Skeletal muscle satellite cell (primary cell): ENCODE measurements around the gene ITIH1.

Source experiments
- H3K27me3 ChIP-seq: 2 replicates; pipeline ENCODE4 v1.7.0; 2013; ENCODE audit warnings: low read length; ENCODE audit not compliant: control insufficient read depth, insufficient read depth
- H3K36me3 ChIP-seq: 2 replicates; pipeline ENCODE4 v1.7.0; 2013; ENCODE audit warnings: mild to moderate bottlenecking, control low read depth, low read length; ENCODE audit not compliant: insufficient read depth
- H3K4me1 ChIP-seq: 2 replicates; pipeline ENCODE4 v1.7.0; 2013; ENCODE audit warnings: low read length; ENCODE audit not compliant: control insufficient read depth, insufficient read depth
- H3K4me2 ChIP-seq: 2 replicates; pipeline ENCODE4 v1.7.0; 2013; ENCODE audit warnings: mild to moderate bottlenecking, low read length
- H3K4me3 ChIP-seq: 2 replicates; pipeline ENCODE4 v1.7.0; 2013; ENCODE audit warnings: low read length
- H3K9ac ChIP-seq: 2 replicates; pipeline ENCODE4 v1.7.0; 2013; ENCODE audit warnings: mild to moderate bottlenecking, low read depth, low read length, moderate library complexity
- H3K9me3 ChIP-seq: replicated peaks from 2 replicates; pipeline ENCODE4 v1.7.0; 2013; ENCODE audit warnings: mild to moderate bottlenecking, control low read depth, low read length

The ITIH1 gene

GRCh38 chr3:52809149-52809548 is 31.8 kb downstream of the ITIH1 start:
- no peaks in the 10 kb centered on the region for H3K9me3 ChIP-seq
- H3K4me1 ChIP-seq, result no peaks in the 10 kb centered on the region
- no peak overlapping the region for H3K9ac ChIP-seq
- no peak overlapping the region for H3K4me2 ChIP-seq
- no peak overlapping the region for H3K4me3 ChIP-seq
- peaks cover 26% of the 10 kb centered on the region for H3K27me3 ChIP-seq
- H3K36me3 ChIP-seq, result no peaks in the 10 kb centered on the region

- H3K4me1 ChIP-seq, result no peaks in the 10 kb centered on the region
- H3K9ac ChIP-seq, result no peak overlapping the region
- H3K9me3 ChIP-seq, result no peaks in the 10 kb centered on the region
- no peak overlapping the region for H3K4me3 ChIP-seq
- no peaks in the 10 kb centered on the region for H3K36me3 ChIP-seq
- no peak overlapping the region for H3K4me2 ChIP-seq
- peaks cover 26% of the 10 kb centered on the region for H3K27me3 ChIP-seq
Measured at GRCh38 chr3:52809662-52810377, 32.4 kb downstream of the ITIH1 start.

- no peaks in the 10 kb centered on the region for H3K36me3 ChIP-seq
Measured at GRCh38 chr3:52810923-52811322, 33.5 kb downstream of the ITIH1 start.

GRCh38 chr3:52811452-52812011 is 34.1 kb downstream of the ITIH1 start:
- no peaks in the 10 kb centered on the region for H3K4me1 ChIP-seq
- no peaks in the 10 kb centered on the region for H3K9me3 ChIP-seq
- no peaks in the 10 kb centered on the region for H3K36me3 ChIP-seq
- no peak overlapping the region for H3K4me2 ChIP-seq
- H3K27me3 ChIP-seq, result peaks cover 26% of the 10 kb centered on the region
- no peak overlapping the region for H3K4me3 ChIP-seq
- H3K9ac ChIP-seq, result no peak overlapping the region

More at GRCh38 chr3:52810923-52811322, 33.5 kb downstream of the ITIH1 start:
- Histone ChIP-seq H3K9ac (no peak overlapping the region), H3K9me3 (no peaks in the 10 kb centered on the region), H3K4me3 (no peak overlapping the region), H3K4me1 (no peaks in the 10 kb centered on the region), H3K27me3 (peaks cover 26% of the 10 kb centered on the region), H3K4me2 (no peak overlapping the region)

GRCh38 chr3:52813810-52814209 is 36.4 kb downstream of the ITIH1 start:
- H3K27me3 ChIP-seq, result peaks cover 11% of the 10 kb centered on the region

GRCh38 chr3:52816199-52816598 is 38.8 kb downstream of the ITIH1 start:
- no peak overlapping the region for H3K4me3 ChIP-seq
- H3K4me1 ChIP-seq, result no peaks in the 10 kb centered on the region
- H3K36me3 ChIP-seq, result no peaks in the 10 kb centered on the region
- H3K9me3 ChIP-seq, result no peaks in the 10 kb centered on the region
- peaks cover 11% of the 10 kb centered on the region for H3K27me3 ChIP-seq
- H3K4me2 ChIP-seq, result no peak overlapping the region
- no peak overlapping the region for H3K9ac ChIP-seq

More at GRCh38 chr3:52813810-52814209, 36.4 kb downstream of the ITIH1 start:
- Histone ChIP-seq H3K4me2 (no peak overlapping the region), H3K4me3 (no peak overlapping the region), H3K4me1 (no peaks in the 10 kb centered on the region), H3K36me3 (no peaks in the 10 kb centered on the region), H3K9me3 (no peaks in the 10 kb centered on the region), H3K9ac (no peak overlapping the region)

- Histone ChIP-seq H3K36me3 (no peaks in the 10 kb centered on the region), H3K4me2 (no peak overlapping the region), H3K4me3 (no peak overlapping the region), H3K9ac (no peak overlapping the region), H3K27me3 (peaks cover 6% of the 10 kb centered on the region), H3K4me1 (no peaks in the 10 kb centered on the region), H3K9me3 (no peaks in the 10 kb centered on the region)
Measured at GRCh38 chr3:52816654-52817053, 39.3 kb downstream of the ITIH1 start.

GRCh38 chr3:52817221-52817620 is 39.8 kb downstream of the ITIH1 start:
- Histone ChIP-seq H3K9me3 (no peaks in the 10 kb centered on the region), H3K9ac (no peak overlapping the region), H3K4me1 (no peaks in the 10 kb centered on the region), H3K36me3 (no peaks in the 10 kb centered on the region), H3K27me3 (peaks cover 3% of the 10 kb centered on the region), H3K4me2 (no peak overlapping the region), H3K4me3 (no peak overlapping the region)

GRCh38 chr3:52817860-52818259 is 40.5 kb downstream of the ITIH1 start:
- H3K9me3 ChIP-seq, result no peaks in the 10 kb centered on the region
- no peaks in the 10 kb centered on the region for H3K4me1 ChIP-seq
- no peak overlapping the region for H3K4me2 ChIP-seq
- H3K9ac ChIP-seq, result no peak overlapping the region
- H3K27me3 ChIP-seq, result peaks cover 3% of the 10 kb centered on the region
- no peaks in the 10 kb centered on the region for H3K36me3 ChIP-seq
- H3K4me3 ChIP-seq, result no peak overlapping the region

GRCh38 chr3:52819936-52820335 is 42.5 kb downstream of the ITIH1 start:
- Histone ChIP-seq H3K4me3 (no peak overlapping the region), H3K36me3 (no peaks in the 10 kb centered on the region), H3K27me3 (no peaks in the 10 kb centered on the region), H3K4me1 (no peaks in the 10 kb centered on the region), H3K9me3 (no peaks in the 10 kb centered on the region), H3K4me2 (no peak overlapping the region), H3K9ac (no peak overlapping the region)

- no peak overlapping the region for H3K9ac ChIP-seq
- H3K9me3 ChIP-seq, result no peaks in the 10 kb centered on the region
- no peaks in the 10 kb centered on the region for H3K4me1 ChIP-seq
- H3K36me3 ChIP-seq, result no peaks in the 10 kb centered on the region
- H3K27me3 ChIP-seq, result no peaks in the 10 kb centered on the region
- no peak overlapping the region for H3K4me3 ChIP-seq
- H3K4me2 ChIP-seq, result no peak overlapping the region
Measured at GRCh38 chr3:52820736-52821135, 43.3 kb downstream of the ITIH1 start.

GRCh38 chr3:52822363-52822762 is 45.0 kb downstream of the ITIH1 start:
- H3K27me3 ChIP-seq, result no peaks in the 10 kb centered on the region
- H3K4me3 ChIP-seq, result no peak overlapping the region
- no peaks in the 10 kb centered on the region for H3K36me3 ChIP-seq
- H3K4me2 ChIP-seq, result no peak overlapping the region
- no peak overlapping the region for H3K9ac ChIP-seq
- H3K9me3 ChIP-seq, result no peaks in the 10 kb centered on the region
- peaks cover 2% of the 10 kb centered on the region for H3K4me1 ChIP-seq
